Neural progenitor cell (in vitro differentiated cells): Measurements from ENCODE around the gene CHMP6.

Experiments used
- CTCF ChIP-seq: fragments of 200-600 bp; sonication (generic); IDR thresholded peaks from 2 replicates; pipeline ENCODE4 v1.5.1; 2017; ENCODE audit warnings: antibody characterized with exemption, mild to moderate bottlenecking
- EZH2 ChIP-seq: fragments of 200-600 bp; sonication (generic); IDR thresholded peaks from 2 replicates; pipeline ENCODE4 v1.6.1; 2017; ENCODE audit warnings: antibody characterized with exemption, mild to moderate bottlenecking, moderate library complexity

- TF ChIP-seq EZH2 (no peak), CTCF (no peak)
Observed at GRCh38 chr17:80957461-80957941, 34.1 kb upstream of the CHMP6 start.
